Islet precursor cell (in vitro differentiated cells): Measurements from ENCODE around the gene OTOL1.

Source experiments
- DNase-seq: peaks from one replicate; pipeline ENCODE4 v3.0.0-alpha.2; 2018

Gene OTOL1

DNA sequence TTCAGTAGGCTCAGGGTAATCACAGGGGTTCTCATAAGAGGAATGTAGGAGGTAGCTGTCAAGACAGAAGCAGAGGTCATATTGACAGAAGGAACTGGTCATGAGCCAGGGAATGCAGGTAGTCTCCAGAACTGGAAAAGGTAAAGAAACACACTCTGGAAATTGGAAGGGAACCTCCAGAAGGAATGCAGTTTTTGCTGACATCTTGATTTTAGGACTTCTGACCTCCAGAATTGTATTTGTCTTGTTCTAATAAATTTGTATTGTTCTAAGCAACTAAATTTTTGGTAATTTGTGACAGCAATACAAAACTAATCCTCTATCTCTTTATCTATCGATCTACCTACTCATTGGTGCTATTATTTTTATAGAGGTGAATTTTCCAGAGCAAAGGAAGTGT is 49.2 kb downstream of the OTOL1 start:
- DNase-seq: no peak

DNA sequence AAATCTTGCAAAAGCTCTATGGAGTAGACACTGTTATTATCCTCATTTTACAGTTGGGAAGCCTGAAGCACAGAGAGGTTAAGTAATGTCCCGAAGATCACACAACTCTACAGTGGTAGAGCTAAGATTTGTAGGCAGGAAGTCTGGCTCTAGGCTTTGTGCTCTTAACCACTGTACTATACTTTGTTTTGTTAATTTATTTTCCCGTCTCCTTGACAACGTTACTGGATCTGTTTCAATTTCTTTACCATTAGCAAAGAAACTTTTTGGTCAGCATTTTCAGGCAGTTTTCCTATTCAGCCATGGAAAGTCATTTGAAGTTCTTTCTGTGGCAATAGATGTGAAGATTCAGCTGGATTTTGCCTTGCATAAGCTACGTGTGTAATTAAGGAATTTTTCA is 51.7 kb downstream of the OTOL1 start:
- DNase-seq: no peak

DNA sequence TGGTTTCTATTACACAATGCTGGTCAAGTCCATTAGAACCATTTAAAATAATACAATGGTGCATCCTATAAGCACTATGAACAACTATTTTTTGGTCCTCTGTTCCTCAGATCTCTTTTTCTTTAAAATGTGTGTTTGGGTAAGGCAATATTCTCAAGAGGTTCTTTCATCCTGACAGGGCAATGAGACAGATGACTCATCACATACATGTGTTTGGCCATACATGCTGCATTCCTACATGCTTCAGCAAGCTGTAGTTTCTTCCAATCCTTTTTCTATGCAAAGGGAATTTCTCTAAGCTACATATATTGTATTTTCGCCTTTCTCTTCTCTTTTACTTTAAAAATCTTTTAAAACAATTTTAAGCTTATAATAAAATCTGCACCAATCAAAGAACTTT is 52.7 kb downstream of the OTOL1 start:
- DNase-seq: no peak

DNA sequence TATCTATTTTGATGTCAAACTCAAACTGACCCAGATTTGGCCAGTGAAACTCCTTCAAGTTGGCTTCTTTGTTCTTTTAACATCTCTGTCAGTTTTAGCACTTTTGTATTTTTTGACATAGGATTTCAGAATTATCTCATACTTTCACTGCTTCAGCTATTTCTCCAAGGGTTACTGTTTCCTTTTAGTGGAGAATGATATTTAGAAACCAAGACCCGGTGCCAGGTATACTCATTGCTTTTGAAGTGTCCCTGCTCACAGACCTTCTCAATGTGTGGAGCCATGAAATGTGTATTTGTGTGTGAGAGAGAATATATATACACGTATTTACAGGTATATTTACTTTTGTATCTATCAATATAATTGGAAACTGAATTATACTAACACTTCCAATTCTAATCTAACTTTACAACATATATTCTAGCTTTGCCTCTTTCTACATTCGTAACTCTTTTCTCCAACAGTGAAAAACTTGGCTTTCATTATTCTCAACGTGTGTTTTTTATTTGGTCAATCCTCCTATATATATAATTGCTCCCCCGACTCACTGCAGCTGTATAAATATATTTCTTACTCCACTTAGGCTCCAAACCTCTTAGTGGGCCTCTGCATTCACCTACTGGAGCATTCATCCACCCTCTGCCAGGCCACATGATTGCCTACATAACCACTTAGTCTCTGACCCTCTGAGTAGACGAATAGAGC is 54.0 kb downstream of the OTOL1 start:
- DNase-seq: no peak

DNA sequence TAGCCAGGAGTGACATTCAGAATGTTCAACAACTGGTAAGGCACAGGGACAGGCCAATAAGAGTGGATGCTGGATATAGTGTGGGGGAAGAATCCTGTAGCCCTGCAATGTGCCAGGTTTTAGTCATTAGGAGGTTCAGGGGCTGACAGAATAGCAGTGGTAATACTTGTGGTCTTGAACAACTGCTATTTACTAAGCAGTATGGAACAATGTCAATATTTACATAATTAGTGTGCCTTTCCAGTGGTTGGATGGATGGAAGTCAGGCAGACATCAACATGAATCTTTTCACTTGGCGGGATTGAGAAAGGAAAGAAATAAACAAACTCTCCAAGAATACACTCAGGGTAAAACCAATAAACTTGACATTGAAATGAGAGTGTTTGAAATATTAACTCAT is 55.1 kb downstream of the OTOL1 start:
- no peak for DNase-seq

DNA sequence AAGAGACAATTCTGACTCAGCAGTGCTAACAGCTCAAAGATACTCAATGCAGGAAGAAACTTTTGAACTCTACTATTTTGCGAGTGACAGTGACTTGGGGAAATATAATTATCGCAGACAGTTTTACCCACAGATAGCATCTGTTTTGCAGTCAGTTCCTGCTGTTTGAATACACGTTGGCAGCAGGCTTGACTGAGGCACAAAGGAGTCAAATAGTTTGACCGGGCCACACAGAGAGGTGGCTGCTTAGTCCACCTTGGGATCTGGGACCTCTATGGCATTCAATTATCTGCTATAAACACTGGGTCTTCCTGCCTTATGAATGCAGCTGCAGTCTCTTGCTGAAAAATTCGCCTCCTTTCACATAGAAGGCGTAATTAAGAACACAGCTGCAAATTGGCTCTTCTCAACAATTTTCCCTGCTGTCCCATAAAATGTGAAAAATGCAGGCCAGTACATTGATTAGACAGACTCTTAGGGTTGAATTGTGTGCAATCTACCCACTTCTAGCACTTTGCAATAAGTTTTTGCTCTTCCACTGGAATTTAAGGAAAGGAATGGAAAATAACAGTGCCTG is 56.5 kb downstream of the OTOL1 start:
- DNase-seq: no peak
